Vagina (tissue), 2 donors: ENCODE data around the gene OR6C74.

Experiments
- POLR2A ChIP-seq, 2 donors: fragments of 450-650 bp; IDR thresholded peaks; one replicate each; pipeline ENCODE4 v1.6.1; 2017; ENCODE audit warnings: antibody characterized with exemption in 2 of 2, mild to moderate bottlenecking in 2 of 2, moderate library complexity in 2 of 2
- POLR2AphosphoS5 ChIP-seq, 2 donors: sonication (generic); formaldehyde crosslinking; IDR thresholded peaks; one replicate each; pipeline ENCODE4 v1.9.0; 2017; ENCODE audit warnings: antibody characterized with exemption in 2 of 2, mild to moderate bottlenecking in 2 of 2, low read depth in 1 of 2; ENCODE audit not compliant: insufficient read depth in 1 of 2
- TF ChIP-seq, protein P1 (sequence below), 3 experiments: fragments of 450-650 bp in 2 of 3; fragments of 200-600 bp in 1 of 3; sonication (generic) in 1 of 3; IDR thresholded peaks; one replicate each; pipeline ENCODE4 v1.5.1; 2017 to 2019; ENCODE audit warnings: antibody characterized with exemption in 3 of 3, mild to moderate bottlenecking in 2 of 3, moderate library complexity in 2 of 3

DNA sequence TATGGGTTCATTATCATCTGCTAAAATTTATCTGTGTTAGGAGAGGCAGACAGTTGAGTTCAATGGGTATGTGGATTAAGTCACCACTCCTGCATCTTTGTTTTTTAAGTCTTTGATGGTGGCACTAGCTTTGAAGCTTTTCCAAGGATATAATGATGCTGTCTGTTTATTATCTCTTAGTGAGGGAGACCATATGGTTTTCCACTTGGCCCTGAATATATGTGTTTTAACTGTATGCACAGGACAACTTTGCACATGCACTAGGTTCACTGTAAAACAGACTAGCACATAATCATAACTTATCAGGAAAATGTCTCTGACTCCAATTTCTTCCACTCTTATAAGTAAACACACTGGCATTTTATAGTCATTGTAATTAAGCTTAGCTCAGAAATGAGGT, 8.9 kb downstream of the OR6C74 start:
- TF ChIP-seq, protein P1, sequence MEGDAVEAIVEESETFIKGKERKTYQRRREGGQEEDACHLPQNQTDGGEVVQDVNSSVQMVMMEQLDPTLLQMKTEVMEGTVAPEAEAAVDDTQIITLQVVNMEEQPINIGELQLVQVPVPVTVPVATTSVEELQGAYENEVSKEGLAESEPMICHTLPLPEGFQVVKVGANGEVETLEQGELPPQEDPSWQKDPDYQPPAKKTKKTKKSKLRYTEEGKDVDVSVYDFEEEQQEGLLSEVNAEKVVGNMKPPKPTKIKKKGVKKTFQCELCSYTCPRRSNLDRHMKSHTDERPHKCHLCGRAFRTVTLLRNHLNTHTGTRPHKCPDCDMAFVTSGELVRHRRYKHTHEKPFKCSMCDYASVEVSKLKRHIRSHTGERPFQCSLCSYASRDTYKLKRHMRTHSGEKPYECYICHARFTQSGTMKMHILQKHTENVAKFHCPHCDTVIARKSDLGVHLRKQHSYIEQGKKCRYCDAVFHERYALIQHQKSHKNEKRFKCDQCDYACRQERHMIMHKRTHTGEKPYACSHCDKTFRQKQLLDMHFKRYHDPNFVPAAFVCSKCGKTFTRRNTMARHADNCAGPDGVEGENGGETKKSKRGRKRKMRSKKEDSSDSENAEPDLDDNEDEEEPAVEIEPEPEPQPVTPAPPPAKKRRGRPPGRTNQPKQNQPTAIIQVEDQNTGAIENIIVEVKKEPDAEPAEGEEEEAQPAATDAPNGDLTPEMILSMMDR (IDR thresholded peaks at IDR 0.05) = no peak
- TF ChIP-seq POLR2A (IDR thresholded peaks at IDR 0.05) (no peak), POLR2AphosphoS5 (IDR thresholded peaks at IDR 0.05; ENCODE audit: insufficient read depth in 1 of 2, low read depth in 1 of 2) (no peak)
